HepG2 (cell line): ENCODE measurements around the gene ZCWPW2. TPM values are rescaled to one million over a fixed set of nuclear protein-coding genes. Genes with fewer than 3 reads are reported as not detected.

ENCODE experiments used
- ATAC-seq: fragments of 200-7000 bp; cut with Tn5 transposase; 3 replicates; pipeline ENCODE4 v1.9.1; 2020; ENCODE audit warnings: mild to moderate bottlenecking, moderate library complexity
- BruUV-seq: library from RNA; stranded (reverse); fragments of 400-500 nt; replicated peaks from 2 replicates; lab custom pipeline; 2021; lab: Mats Ljungman, UMichigan
- CTCF ChIA-PET: fragments of 300-600 bp; formaldehyde crosslinking; extraction: SDS; loops from one replicate; lab custom pipeline; 2021; ENCODE audit warnings: low total read pairs, inconsistent platforms, low intra/inter-chr PET ratio; lab: Yijun Ruan, JAX
- POLR2A ChIA-PET: fragments of 350-600 bp; sonication (Branson Sonifier 250); formaldehyde crosslinking; loops from one replicate; lab custom pipeline; 2020; ENCODE audit warnings: antibody characterized with exemption, inconsistent platforms; lab: Yijun Ruan, JAX
- DNase-seq: peaks from one replicate; pipeline ENCODE4 v3.0.0-alpha.2; 2015; ENCODE audit warnings: low spot score
- FAIRE-seq: peaks from 3 replicates; lab custom pipeline; 2011; peaks lifted over from hg19 to GRCh38; lab: Jason Lieb, UNC
- H2AFZ ChIP-seq: one replicate; pipeline ENCODE4 v1.6.1; 2011; ENCODE audit warnings: low read length, inconsistent platforms
- H3K27ac ChIP-seq: fragments of 300-600 bp; 3 replicates; pipeline ENCODE4 v1.8.0; 2011; ENCODE audit warnings: mixed run types, mild to moderate bottlenecking, mixed read lengths, low read length, inconsistent platforms; ENCODE audit not compliant: insufficient read depth; ENCODE audit errors: extremely low read length
- H3K27me3 ChIP-seq, 2 experiments: fragments of 200-600 bp in 1 of 2; 2 replicates in 1 of 2; 3 replicates in 1 of 2; pipeline versions ENCODE4 v1.6.0 to v1.8.0; 2011; ENCODE audit warnings: low read length in 2 of 2, mild to moderate bottlenecking in 2 of 2, moderate library complexity in 2 of 2, inconsistent platforms in 1 of 2; ENCODE audit not compliant: insufficient read depth in 2 of 2, control insufficient read depth in 1 of 2
- H3K36me3 ChIP-seq, 2 experiments: fragments of 200-600 bp in 1 of 2; replicated peaks in 1 of 2; 2 replicates in 1 of 2; 3 replicates in 1 of 2; pipeline versions ENCODE4 v1.5.1 to v1.8.0; 2011; ENCODE audit warnings: low read length in 2 of 2, inconsistent platforms in 1 of 2; ENCODE audit not compliant: insufficient read depth in 2 of 2, control insufficient read depth in 1 of 2
- H3K4me1 ChIP-seq: 2 replicates; pipeline ENCODE4 v1.5.1; 2012; ENCODE audit warnings: low read length, inconsistent platforms; ENCODE audit not compliant: insufficient read depth
- H3K4me2 ChIP-seq: 2 replicates; pipeline ENCODE4 v1.6.0; 2011; ENCODE audit warnings: low read depth, low read length, inconsistent platforms
- H3K4me3 ChIP-seq, 3 experiments: fragments of 200-600 bp in 1 of 3; sonication (generic), shearing (Covaris generic) in 1 of 3; replicated peaks in 1 of 3; 2 replicates each; pipeline ENCODE4 v1.5.1; 2011 to 2016; ENCODE audit warnings: low read length in 3 of 3, inconsistent platforms in 2 of 3, low read depth in 2 of 3, mild to moderate bottlenecking in 2 of 3, control low read depth in 1 of 3, mixed read lengths in 1 of 3; ENCODE audit not compliant: insufficient read depth in 1 of 3
- H3K79me2 ChIP-seq: one replicate; pipeline ENCODE4 v1.6.1; 2011; ENCODE audit warnings: low read length, inconsistent platforms; ENCODE audit not compliant: insufficient read depth
- H3K9ac ChIP-seq: 2 replicates; pipeline ENCODE4 v1.6.0; 2011; ENCODE audit warnings: mild to moderate bottlenecking, low read depth, low read length, inconsistent platforms; ENCODE audit not compliant: insufficient read depth
- H3K9me3 ChIP-seq: 2 replicates; pipeline ENCODE4 v1.5.1; 2012; ENCODE audit warnings: mild to moderate bottlenecking, low read length
- H4K20me1 ChIP-seq: 2 replicates; pipeline ENCODE4 v1.6.0; 2011; ENCODE audit warnings: inconsistent platforms, mild to moderate bottlenecking, low read length, moderate library complexity; ENCODE audit not compliant: insufficient read depth
- CCDC6 ChIP-seq: sonication (generic); formaldehyde crosslinking; IDR thresholded peaks from 2 replicates; pipeline ENCODE4 v1.8.1; 2022; ENCODE audit warnings: mild to moderate bottlenecking, missing genetic modification reagents, moderate library complexity
- NFRKB ChIP-seq: fragments of 450-650 bp; IDR thresholded peaks from 2 replicates; pipeline ENCODE4 v1.6.1; 2017
- SAP130 ChIP-seq: IDR thresholded peaks from 2 replicates; pipeline ENCODE4 v1.6.1; 2016; ENCODE audit warnings: low read depth
- SATB2 ChIP-seq: sonication (generic); formaldehyde crosslinking; IDR thresholded peaks from 2 replicates; pipeline ENCODE4 v1.5.0; 2020; ENCODE audit warnings: missing genetic modification reagents
- TRIM24 ChIP-seq: sonication (generic); formaldehyde crosslinking; IDR thresholded peaks from 2 replicates; pipeline ENCODE4 v1.8.0; 2022; ENCODE audit warnings: mild to moderate bottlenecking, missing genetic modification reagents
- ZFP90 ChIP-seq: sonication (generic); formaldehyde crosslinking; IDR thresholded peaks from 2 replicates; pipeline ENCODE4 v1.8.0; 2022; ENCODE audit warnings: missing genetic modification reagents, mild to moderate bottlenecking, inconsistent platforms, borderline replicate concordance
- ZFYVE20 ChIP-seq: sonication (generic); formaldehyde crosslinking; IDR thresholded peaks from 2 replicates; pipeline ENCODE4 v1.8.0; 2023; ENCODE audit warnings: low read depth, mild to moderate bottlenecking, moderate library complexity, missing genetic modification reagents, borderline replicate concordance
- ZMYM4 ChIP-seq: sonication (generic); formaldehyde crosslinking; IDR thresholded peaks from 2 replicates; pipeline ENCODE4 v1.8.1; 2023; ENCODE audit warnings: mild to moderate bottlenecking, missing genetic modification reagents
- ZNF253 ChIP-seq: sonication (generic); formaldehyde crosslinking; IDR thresholded peaks from 2 replicates; pipeline ENCODE4 v1.8.0; 2022; ENCODE audit warnings: mild to moderate bottlenecking, missing genetic modification reagents, borderline replicate concordance
- ZNF263 ChIP-seq: sonication (generic); formaldehyde crosslinking; IDR thresholded peaks from 2 replicates; pipeline ENCODE4 v1.4.0; 2020; ENCODE audit warnings: missing genetic modification reagents
- ZNF33A ChIP-seq: sonication (generic); formaldehyde crosslinking; IDR thresholded peaks from 2 replicates; pipeline ENCODE4 v1.5.1; 2020; ENCODE audit warnings: missing genetic modification reagents, mild to moderate bottlenecking, moderate library complexity, borderline replicate concordance
- ZNF441 ChIP-seq: sonication (generic); formaldehyde crosslinking; IDR thresholded peaks from 2 replicates; pipeline ENCODE4 v1.7.0; 2021; ENCODE audit warnings: missing genetic modification reagents, borderline replicate concordance
- ZNF678 ChIP-seq: sonication (generic); formaldehyde crosslinking; IDR thresholded peaks from 2 replicates; pipeline ENCODE4 v1.4.0; 2020; ENCODE audit warnings: mild to moderate bottlenecking, missing genetic modification reagents
- ZSCAN12 ChIP-seq: sonication (generic); formaldehyde crosslinking; IDR thresholded peaks from 2 replicates; pipeline ENCODE4 v1.9.0; 2021; ENCODE audit warnings: mild to moderate bottlenecking, missing genetic modification reagents
- WGBS: methylation state at CpG from one replicate; pipeline ENCODE4 v1.1.6; 2017; ENCODE audit warnings: low lambda C conversion rate; 5-methylcytosine and 5-hydroxymethylcytosine counted together
- in situ Hi-C: cut with HindIII; loops from 2 replicates; pipeline ENCODE4 v1.10.0; 2017; ENCODE audit warnings: low pct_unique_long_range_greater_than_20kb; ENCODE audit not compliant: extremely low pct_ligation_motif_present
- intact Hi-C: fragments of 100-400 bp; cut with micrococcal nuclease; formaldehyde crosslinking; loops from one replicate; pipeline ENCODE4 v1.10.0; 2022; ENCODE audit not compliant: unreplicated experiment
- polyA plus RNA-seq, 8 experiments: library from polyadenylated mRNA; depleted of rRNA in 3 of 8; stranded (reverse) in 7 of 8; unstranded in 1 of 8; fragments of >200 nt; fragmentation: Illumina TruSeq in 4 of 8; extraction: Trizol in 4 of 8; gene quantifications; 2 replicates each; pipeline versions ENCODE4 v1.2.1 to v1.2.3, GENCODE V29; 2011 to 2016; ENCODE audit warnings: low read depth in 4 of 8, missing spikeins in 1 of 8, mixed read lengths in 1 of 8; ENCODE audit not compliant: insufficient read depth in 1 of 8
- total RNA-seq, 5 experiments: library from RNA; depleted of rRNA; stranded (reverse); fragments of >200 nt; fragmentation: Illumina TruSeq; extraction: Trizol; gene quantifications; 2 replicates each; pipeline ENCODE4 v1.2.3, GENCODE V29; 2016; ENCODE audit warnings: low read depth in 1 of 5
- TF ChIP-seq, protein P1 (sequence below): IDR thresholded peaks from 2 replicates; pipeline ENCODE4 v1.6.1; 2016; ENCODE audit warnings: missing compliant biosample characterization, missing genetic modification reagents, borderline replicate concordance
- TF ChIP-seq, protein P2 (sequence below): sonication (generic); formaldehyde crosslinking; conservative IDR thresholded peaks from 2 replicates; pipeline ENCODE4 v1.4.0; 2020; ENCODE audit warnings: missing genetic modification reagents
- TF ChIP-seq, protein P3 (sequence below): sonication (generic); formaldehyde crosslinking; IDR thresholded peaks from 2 replicates; pipeline ENCODE4 v1.5.1; 2020; ENCODE audit warnings: mild to moderate bottlenecking, moderate library complexity, missing genetic modification reagents
- TF ChIP-seq, protein P4 (sequence below): IDR thresholded peaks from 2 replicates; pipeline ENCODE4 v1.6.1; 2016; ENCODE audit warnings: low read depth, borderline replicate concordance

Gene ZCWPW2
- total and polyA plus RNA-seq, 2 of the 13 experiments (the other 11 are each of a cell fraction or from before 2014, with no cell fraction given) = 0.17 to 0.53 TPM

DNA sequence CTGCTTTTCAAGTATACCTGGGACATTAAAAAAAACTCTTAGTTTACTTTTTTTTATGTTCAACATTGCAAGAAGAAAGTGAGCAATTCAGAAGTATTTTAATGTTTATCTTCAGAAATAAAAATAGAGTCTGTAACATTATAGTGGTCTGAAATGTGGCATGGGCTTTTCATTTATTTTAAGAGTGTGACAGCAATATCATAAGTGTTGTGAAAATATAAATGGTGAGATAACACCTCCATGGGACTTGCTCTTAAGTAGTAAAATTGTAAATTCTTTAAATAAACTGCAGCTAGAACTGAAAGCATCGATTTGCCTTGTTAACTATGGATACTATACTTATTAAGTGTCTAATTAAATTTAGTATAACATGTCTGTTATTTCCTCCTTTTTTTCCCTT is 48.8 kb upstream of the ZCWPW2 start:
- POLR2A ChIA-PET = no interaction called here

More for the DNA sequence above, 48.8 kb upstream of the ZCWPW2 start:
- Histone ChIP-seq H3K27me3 (no peaks in the 10 kb centered on the region), H2AFZ (no peak overlapping the region), H3K9ac (no peak overlapping the region), H4K20me1 (peaks cover 3% of the 10 kb centered on the region; the same call in 1 of the 2 replicates), H3K36me3 (peaks cover 0 to 3% of the 10 kb centered on the region in 2 experiments; a peak in 1 of 5 replicates), H3K4me3 (no peak overlapping the region), H3K4me1 (no peaks in the 10 kb centered on the region; the same call in 1 of the 2 replicates), H3K27ac (no peak overlapping the region), H3K9me3 (no peaks in the 10 kb centered on the region), H3K4me2 (no peak overlapping the region), H3K79me2 (no peaks in the 10 kb centered on the region)
- 97% methylated on average over 1 of the region's 1 CpG for whole genome bisulfite sequencing
- CTCF ChIA-PET = no interaction called here
- ATAC-seq = no peak
- no peak for FAIRE-seq
- intact Hi-C loops (no loop called here), in situ Hi-C loops (no loop called here)
- BruUV-seq = no TSS peak
- no peak for TF ChIP-seq CCDC6 (CRISPR knock-in tag)
- TF ChIP-seq ZMYM4 (CRISPR knock-in tag) = no peak
- TF ChIP-seq ZNF263 (CRISPR knock-in tag) = no peak
- TF ChIP-seq ZFYVE20 = no peak
- TF ChIP-seq, protein P1, sequence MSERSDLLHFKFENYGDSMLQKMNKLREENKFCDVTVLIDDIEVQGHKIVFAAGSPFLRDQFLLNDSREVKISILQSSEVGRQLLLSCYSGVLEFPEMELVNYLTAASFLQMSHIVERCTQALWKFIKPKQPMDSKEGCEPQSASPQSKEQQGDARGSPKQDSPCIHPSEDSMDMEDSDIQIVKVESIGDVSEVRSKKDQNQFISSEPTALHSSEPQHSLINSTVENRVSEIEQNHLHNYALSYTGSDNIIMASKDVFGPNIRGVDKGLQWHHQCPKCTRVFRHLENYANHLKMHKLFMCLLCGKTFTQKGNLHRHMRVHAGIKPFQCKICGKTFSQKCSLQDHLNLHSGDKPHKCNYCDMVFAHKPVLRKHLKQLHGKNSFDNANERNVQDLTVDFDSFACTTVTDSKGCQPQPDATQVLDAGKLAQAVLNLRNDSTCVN (CRISPR knock-in tag) = no peak
- TF ChIP-seq, protein P2, sequence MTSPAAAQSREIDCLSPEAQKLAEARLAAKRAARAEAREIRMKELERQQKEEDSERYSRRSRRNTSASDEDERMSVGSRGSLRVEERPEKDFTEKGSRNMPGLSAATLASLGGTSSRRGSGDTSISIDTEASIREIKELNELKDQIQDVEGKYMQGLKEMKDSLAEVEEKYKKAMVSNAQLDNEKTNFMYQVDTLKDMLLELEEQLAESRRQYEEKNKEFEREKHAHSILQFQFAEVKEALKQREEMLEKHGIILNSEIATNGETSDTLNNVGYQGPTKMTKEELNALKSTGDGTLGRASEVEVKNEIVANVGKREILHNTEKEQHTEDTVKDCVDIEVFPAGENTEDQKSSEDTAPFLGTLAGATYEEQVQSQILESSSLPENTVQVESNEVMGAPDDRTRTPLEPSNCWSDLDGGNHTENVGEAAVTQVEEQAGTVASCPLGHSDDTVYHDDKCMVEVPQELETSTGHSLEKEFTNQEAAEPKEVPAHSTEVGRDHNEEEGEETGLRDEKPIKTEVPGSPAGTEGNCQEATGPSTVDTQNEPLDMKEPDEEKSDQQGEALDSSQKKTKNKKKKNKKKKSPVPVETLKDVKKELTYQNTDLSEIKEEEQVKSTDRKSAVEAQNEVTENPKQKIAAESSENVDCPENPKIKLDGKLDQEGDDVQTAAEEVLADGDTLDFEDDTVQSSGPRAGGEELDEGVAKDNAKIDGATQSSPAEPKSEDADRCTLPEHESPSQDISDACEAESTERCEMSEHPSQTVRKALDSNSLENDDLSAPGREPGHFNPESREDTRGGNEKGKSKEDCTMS (CRISPR knock-in tag) = no peak
- TF ChIP-seq, protein P3, sequence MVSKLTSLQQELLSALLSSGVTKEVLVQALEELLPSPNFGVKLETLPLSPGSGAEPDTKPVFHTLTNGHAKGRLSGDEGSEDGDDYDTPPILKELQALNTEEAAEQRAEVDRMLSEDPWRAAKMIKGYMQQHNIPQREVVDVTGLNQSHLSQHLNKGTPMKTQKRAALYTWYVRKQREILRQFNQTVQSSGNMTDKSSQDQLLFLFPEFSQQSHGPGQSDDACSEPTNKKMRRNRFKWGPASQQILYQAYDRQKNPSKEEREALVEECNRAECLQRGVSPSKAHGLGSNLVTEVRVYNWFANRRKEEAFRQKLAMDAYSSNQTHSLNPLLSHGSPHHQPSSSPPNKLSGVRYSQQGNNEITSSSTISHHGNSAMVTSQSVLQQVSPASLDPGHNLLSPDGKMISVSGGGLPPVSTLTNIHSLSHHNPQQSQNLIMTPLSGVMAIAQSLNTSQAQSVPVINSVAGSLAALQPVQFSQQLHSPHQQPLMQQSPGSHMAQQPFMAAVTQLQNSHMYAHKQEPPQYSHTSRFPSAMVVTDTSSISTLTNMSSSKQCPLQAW (CRISPR knock-in tag) = no peak
- no peak for TF ChIP-seq ZNF441 (CRISPR knock-in tag)
- no peak for TF ChIP-seq NFRKB
- no peak for TF ChIP-seq SAP130 (CRISPR knock-in tag)
- no peak for TF ChIP-seq SATB2
- TF ChIP-seq ZNF253 (CRISPR knock-in tag) = no peak
- no peak for TF ChIP-seq ZNF33A
- TF ChIP-seq ZSCAN12 (CRISPR knock-in tag) = no peak
- TF ChIP-seq ZNF678 (CRISPR knock-in tag) = no peak
- TF ChIP-seq ZFP90 (CRISPR knock-in tag) = no peak
- TF ChIP-seq, protein P4, sequence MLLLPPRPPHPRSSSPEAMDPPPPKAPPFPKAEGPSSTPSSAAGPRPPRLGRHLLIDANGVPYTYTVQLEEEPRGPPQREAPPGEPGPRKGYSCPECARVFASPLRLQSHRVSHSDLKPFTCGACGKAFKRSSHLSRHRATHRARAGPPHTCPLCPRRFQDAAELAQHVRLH (CRISPR knock-in tag) = no peak
- no peak for TF ChIP-seq TRIM24
- DNase-seq = no peak
